Cerebellar cortex (tissue), 1 donor: ENCODE measurements around the gene FXYD7.
"Not testable (repeated sequence)": the region's sequence is repeated elsewhere in the genome, so short reads cannot be mapped to it uniquely, and the experiment has no call there.

ENCODE experiments used
- DNase-seq: peaks from one replicate; pipeline ENCODE4 v3.0.0-alpha.2; 2015; ENCODE audit warnings: low spot score

The FXYD7 gene

GRCh38 chr19:35144600-35145436 lies 1.8 kb downstream of the FXYD7 start:
- DNase-seq, result no peak

- DNase-seq, result no peak
Observed at GRCh38 chr19:35146746-35147459, 3.8 kb downstream of the FXYD7 start.

DNA sequence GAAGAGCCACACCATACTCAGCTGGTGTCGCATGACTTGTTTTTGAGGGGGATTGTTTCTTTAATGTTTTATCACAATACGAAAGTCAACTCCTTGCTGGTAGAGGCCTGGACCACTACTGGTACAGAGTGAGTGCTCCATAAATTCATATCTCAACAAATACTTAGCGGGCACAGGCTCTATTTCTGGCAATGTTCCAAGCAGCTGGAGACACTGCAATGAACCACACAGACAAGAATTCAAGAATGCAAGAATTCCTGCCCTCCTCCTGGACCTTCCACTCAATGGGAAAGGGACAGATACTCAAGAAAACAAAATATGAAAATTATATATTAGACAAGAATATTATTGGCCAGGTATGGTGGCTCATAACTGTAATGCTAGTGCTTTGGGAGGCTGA lies 6.4 kb downstream of the FXYD7 start:
- no peak for DNase-seq

GRCh38 chr19:35150445-35150844 lies 7.4 kb downstream of the FXYD7 start:
- DNase-seq, result no peak

DNA sequence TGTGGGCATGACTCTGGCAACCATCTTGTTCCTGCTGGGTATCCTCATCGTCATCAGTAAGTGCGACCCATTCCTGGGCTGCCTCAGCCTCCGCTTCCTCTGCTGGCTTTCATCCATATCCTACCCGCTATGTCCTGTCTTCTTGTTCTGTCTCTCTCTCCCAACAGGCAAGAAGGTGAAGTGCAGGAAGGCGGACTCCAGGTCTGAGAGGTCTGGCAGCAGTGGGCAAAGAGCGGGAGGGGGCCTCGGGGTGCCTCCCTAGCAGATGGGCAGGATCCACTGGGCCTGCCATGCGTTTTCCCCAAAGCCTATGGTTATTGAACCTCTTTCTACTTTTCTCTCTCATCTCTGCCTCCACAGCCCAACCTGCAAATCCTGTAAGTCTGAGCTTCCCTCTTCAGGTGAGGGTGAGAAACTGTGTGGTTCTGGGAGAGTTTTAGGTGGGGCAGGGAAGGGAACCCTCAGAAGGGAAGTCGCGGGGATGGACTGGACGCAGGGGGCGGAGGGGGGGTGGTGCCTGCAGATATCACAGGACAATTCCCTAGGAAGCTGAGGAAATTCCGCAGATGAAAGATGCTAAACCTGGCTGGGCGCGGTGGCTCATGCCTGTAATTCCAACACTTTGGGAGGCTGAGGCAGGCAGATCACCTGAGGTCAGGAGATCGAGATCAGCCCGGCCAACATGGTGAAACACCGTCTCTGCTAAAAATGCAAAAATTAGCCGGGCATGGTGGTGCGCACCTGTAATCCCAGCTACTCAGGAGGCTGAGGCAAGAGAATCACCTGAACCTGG lies 8.4 kb downstream of the FXYD7 start:
- DNase-seq, result no peak

DNA sequence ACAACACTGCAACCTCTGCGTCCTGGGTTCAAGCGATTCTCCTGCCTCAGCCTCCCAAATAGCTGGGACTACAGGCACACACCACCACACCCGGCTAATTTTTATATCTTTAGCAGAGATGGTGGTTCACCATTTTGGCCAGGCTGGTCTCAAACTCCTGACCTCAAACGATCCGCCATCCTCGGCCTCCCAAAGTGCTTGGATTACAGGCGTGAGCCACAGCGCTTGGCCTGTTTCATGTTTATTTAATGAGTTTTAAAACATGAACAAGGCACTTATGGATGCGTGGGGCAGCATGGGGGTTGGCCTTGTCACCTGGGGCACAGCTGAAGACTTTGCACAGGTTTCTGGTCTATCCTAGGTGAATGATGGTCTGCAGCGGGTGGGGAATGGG lies 10.1 kb downstream of the FXYD7 start:
- DNase-seq, result not testable (repeated sequence)

DNA sequence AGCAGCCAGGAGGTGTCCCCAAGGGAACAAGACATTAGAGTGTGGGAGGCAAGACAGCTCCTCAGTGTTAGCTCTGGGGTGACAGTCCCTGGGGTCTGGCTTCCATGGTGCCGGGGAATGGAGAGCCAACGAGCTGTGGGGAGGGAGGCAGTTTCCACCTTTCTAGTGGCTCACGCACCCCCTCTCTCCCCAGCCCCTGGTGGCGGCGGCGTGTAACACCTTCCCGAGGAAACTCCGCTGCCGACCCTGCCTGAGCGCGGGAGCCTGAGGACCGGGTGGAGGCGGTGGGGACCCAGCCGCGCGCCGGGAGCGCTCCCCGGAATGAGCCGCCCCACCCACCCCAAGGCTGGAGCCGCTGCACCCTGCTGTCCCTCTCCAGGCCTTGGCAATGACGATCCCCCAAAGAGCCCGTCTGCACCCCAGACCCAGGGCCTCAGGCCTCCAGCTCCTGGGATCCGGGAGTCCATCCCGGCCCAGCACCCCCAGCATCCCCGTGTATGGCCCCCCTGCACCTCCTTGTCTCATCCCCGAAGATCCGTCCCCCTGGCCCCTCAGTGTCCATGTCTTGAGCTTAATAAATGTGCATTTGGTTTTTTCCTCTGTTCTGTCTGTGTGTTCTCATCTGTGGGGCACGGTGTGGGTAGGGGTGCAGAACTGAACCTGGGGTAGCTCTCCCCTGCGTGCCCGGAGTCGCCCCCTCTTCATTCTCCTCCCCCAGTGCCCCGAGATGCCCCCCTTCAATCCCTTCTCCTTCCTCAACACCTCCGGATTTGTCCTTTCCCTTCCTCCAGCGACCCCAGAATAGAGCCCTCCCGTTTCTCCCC lies 10.9 kb downstream of the FXYD7 start:
- DNase-seq, result no peak

DNA sequence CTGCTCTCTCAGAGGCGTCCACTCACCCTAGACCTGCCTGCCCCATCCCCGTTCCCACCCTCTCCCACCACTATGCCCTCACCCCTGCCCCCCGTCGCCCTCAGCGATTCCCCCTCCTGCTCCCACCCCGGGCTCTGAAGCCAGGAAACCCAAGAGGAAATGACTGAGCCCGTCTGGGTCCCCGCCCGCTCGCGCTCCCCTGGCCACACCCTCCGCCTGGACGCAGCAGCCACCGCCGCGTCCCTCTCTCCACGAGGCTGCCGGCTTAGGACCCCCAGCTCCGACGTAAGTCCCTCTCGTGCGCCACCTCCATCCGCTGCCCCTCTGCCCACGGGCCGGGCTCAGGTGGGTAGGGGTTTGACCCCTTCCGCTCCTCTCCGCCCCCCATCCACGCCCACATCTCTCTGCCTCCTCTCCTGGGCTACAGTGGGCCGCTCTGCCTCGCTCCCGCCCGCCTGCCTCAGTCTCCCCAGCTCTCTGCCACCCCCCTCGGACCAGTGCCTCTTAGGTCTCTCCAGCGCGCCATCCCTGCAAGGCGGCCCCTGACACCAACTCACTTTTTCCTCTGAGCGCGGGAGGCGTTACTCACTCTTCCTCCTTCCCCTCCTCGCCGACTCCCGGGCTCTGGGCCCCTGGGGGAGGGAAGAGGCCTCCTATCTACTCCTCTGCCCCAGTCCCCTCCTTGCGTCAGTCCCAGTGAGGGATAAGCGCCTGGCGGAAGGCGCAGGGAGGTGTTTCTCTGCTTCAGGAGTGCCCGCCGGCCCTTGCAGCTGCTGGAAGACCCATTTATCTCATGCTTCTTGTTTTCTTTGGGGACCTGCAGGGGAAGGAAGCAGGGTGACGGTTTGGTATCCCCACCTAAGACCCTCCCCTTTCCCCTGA lies 11.7 kb downstream of the FXYD7 start, which contains the start of gene FXYD5:
Gene FXYD5, plus strand, starts transcription at position 211 of the 882 bp plus-strand sequence. CDS start 816 bp downstream, outside the sequence.
- no peak for DNase-seq

DNA sequence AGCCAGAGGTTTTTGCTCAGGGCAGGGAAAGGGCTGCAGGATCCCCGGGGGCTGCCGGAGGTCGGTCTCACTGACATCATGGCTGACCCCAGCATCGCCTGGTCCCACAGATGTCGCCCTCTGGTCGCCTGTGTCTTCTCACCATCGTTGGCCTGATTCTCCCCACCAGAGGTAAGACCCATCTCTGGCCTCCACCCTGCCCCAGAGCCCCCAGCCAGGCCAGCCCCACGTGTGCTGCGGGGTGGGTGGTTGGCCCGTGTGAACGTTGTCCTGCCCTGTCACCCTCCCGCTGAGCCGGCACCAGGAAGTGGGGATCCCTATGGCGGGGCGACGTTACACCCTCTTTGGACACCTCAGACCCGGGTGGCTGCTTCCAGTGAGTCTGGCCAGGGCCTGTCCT lies 12.4 kb downstream of the FXYD7 start:
- no peak for DNase-seq

GRCh38 chr19:35155981-35156672 lies 13.1 kb downstream of the FXYD7 start:
- no peak for DNase-seq

DNA sequence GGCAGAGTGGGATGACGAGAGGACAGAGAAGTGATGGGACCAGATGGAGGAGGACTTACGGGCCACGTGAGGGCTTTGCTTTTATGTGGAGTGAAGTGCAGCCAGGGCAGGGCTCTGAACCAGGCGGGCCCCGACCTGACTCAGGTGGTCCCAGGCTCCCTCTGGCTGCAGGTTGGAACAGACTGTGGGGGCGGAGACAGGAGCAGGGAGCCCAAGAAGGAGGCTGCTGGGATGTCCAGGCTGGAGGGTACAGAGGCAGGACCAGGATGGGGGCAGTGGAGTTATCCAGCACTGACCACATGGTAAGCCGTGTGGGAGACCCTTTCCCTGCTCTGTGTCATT lies 13.6 kb downstream of the FXYD7 start:
- DNase-seq, result no peak

DNA sequence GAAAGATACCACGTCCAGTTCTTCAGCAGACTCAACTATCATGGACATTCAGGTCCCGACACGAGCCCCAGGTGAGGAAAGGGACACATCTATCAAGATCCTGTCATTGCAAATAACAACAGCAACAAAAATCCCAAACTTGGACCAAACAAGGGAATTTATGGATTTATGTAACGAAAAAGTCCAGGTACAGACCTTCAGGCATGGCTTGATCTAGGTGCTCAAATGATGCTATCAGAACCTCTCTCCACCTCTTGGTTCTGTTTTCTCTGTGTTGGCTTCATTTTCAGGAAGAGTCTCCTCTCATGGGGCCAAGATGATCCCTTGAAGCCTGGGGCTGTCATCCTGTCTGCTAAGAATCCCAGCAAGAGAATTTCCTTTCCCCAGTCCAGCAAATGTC lies 14.4 kb downstream of the FXYD7 start:
- DNase-seq, result no peak

DNA sequence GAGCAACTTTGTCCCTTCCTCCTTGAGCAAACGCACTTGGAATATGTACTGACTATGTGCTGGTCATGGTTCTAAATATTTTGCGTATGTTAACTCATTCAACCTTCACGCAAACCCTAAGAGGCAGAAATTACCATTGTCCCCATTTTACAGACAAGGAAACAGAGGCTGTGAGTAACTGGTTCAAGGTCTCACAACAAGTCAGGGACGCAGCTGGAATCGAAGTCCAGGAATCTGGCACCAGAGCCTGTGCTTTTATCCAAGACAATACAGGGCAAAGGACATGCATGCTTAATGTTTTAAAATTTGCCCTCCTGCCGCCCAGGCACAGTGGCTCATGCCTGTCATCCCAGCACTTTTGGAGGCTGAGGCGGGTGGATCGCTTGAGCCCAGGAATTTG lies 16.6 kb downstream of the FXYD7 start:
- no peak for DNase-seq

GRCh38 chr19:35160629-35161433 lies 17.8 kb downstream of the FXYD7 start:
- no peak for DNase-seq

GRCh38 chr19:35161434-35161743 lies 18.3 kb downstream of the FXYD7 start:
- no peak for DNase-seq

DNA sequence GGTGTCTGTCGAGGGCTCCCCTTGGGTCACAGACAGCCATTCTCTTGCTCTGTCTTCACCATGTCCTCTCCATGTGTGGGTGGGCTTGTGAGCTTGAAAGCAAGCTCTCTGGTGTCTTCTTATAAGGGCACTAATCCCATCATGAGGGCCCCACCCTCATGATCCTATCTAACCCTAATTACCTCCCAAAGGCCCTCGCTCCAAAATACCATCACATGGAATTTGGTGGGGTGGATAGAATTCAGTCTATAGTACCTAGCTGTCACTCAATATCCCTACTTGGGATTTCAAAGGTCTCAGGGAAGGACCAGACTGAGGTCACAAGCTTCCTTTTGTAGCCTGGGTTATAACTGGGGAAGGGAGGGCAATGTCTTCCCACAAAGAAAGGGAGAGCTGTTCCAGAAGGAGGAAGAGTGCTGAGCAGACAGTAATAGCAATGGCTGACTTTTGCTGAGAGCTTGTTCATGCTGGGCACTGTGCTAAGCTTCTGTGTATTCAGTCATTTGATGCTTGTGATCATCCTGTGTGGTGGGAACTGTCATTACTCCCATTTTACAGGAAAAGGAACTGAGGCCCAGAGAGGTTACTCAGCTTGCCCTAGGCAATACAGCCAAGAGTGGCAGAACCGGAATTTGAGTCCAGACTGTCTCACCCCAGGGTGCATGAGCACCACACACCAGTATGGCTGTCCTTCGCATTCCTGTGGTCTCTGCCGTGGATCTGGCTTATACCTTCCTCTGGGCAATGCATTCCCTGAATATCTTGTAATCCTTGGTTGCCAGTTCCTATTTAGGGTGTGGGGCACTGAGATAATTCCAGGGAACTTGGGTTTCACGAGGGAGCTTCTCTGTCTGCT lies 19.6 kb downstream of the FXYD7 start:
- no peak for DNase-seq

DNA sequence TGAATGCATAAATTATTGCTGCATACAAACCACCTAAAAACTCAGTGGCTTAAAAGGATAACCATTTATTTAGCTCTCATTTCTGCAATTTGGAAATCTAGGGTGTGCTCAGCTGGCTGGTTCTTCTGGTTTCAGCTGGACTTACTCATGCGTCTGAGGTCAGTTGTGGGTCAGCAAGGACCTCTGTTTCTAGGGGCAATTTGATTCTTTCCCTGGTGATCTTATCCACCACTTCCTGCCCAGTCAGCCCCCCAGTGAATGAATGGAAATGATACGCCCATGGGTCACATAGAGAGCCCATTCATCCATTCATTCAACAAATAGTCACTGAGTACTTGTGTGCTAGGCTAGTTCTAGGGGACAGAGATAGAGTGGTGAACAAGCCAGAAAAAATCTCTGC lies 21.4 kb downstream of the FXYD7 start:
- DNase-seq, result no peak
